ENCODE results near the gene RFXAP. TPM values are rescaled to one million over a fixed set of nuclear protein-coding genes. Genes with fewer than 3 reads are reported as not detected.

The RFXAP gene
- polyA plus RNA-seq, 3 donors, result 1.1 to 3.3 (median 1.8) TPM

GRCh38 chr13:36789061-36789460 lies 30.0 kb upstream of the RFXAP start:
- H3K36me3 ChIP-seq (replicated peaks in 1 of 2; ENCODE audit: control insufficient read depth in 1 of 2, insufficient read depth in 2 of 2, low read length in 2 of 2), result no peaks in the 10 kb centered on the region
- WGBS (ENCODE audit: insufficient coverage), result no CpG with 5 or more reads among the region's 3 CpGs

GRCh38 chr13:36789730-36790129 lies 29.3 kb upstream of the RFXAP start:
- Histone ChIP-seq H3K4me1 (ENCODE audit: control insufficient read depth in 1 of 2, insufficient read depth in 2 of 2, low read length in 2 of 2) (no peaks in the 10 kb centered on the region), H3K79me2 (ENCODE audit: insufficient read depth, low read length) (no peaks in the 10 kb centered on the region), H3K4me2 (replicated peaks; ENCODE audit: extremely low read depth, low read length, poor library complexity, severe bottlenecking) (no peak overlapping the region), H3K9me3 (replicated peaks in 1 of 2; ENCODE audit: control insufficient read depth in 1 of 2, insufficient read depth in 1 of 2, low read length in 2 of 2) (no peaks in the 10 kb centered on the region), H2AFZ (ENCODE audit: insufficient read depth, low read depth, low read length, poor library complexity, severe bottlenecking) (no peak overlapping the region), H3K27ac (ENCODE audit: low read depth in 1 of 2, low read length in 2 of 2) (no peak overlapping the region), H3K36me3 (replicated peaks in 1 of 2; ENCODE audit: control insufficient read depth in 1 of 2, insufficient read depth in 2 of 2, low read length in 2 of 2) (no peaks in the 10 kb centered on the region), H3K27me3 (ENCODE audit: control insufficient read depth in 2 of 2, insufficient read depth in 2 of 2, low read length in 2 of 2) (no peaks in the 10 kb centered on the region), H4K20me1 (ENCODE audit: insufficient read depth, low read length) (no peaks in the 10 kb centered on the region), H3K4me3 (replicated peaks in 1 of 3; ENCODE audit: low read depth in 2 of 3, low read length in 3 of 3) (no peak overlapping the region), H3K9ac (ENCODE audit: insufficient read depth, low read length, poor library complexity, severe bottlenecking) (no peak overlapping the region)
- Mint-ChIP-seq H3K27me3 (ENCODE audit: low read depth in 3 of 3) (peaks cover 0 to 3% (median 2%) of the 10 kb centered on the region in 3 donors), H3K36me3 (no peaks in the 10 kb centered on the region), H3K9me3 (peaks cover 0 to 9% (median 2%) of the 10 kb centered on the region in 7 donors), H3K27ac (no peak overlapping the region), H3K4me3 (no peak overlapping the region), H3K4me1 (peaks cover 3% of the 10 kb centered on the region)
- 94% methylated on average over 2 of the region's 4 CpGs for WGBS (ENCODE audit: insufficient coverage)
- intact Hi-C loops (cut with micrococcal nuclease), result no loop called here
- TF ChIP-seq, protein P1, sequence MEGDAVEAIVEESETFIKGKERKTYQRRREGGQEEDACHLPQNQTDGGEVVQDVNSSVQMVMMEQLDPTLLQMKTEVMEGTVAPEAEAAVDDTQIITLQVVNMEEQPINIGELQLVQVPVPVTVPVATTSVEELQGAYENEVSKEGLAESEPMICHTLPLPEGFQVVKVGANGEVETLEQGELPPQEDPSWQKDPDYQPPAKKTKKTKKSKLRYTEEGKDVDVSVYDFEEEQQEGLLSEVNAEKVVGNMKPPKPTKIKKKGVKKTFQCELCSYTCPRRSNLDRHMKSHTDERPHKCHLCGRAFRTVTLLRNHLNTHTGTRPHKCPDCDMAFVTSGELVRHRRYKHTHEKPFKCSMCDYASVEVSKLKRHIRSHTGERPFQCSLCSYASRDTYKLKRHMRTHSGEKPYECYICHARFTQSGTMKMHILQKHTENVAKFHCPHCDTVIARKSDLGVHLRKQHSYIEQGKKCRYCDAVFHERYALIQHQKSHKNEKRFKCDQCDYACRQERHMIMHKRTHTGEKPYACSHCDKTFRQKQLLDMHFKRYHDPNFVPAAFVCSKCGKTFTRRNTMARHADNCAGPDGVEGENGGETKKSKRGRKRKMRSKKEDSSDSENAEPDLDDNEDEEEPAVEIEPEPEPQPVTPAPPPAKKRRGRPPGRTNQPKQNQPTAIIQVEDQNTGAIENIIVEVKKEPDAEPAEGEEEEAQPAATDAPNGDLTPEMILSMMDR (IDR thresholded peaks at IDR 0.05), result no peak
- DNase-seq, result no peak

More at GRCh38 chr13:36789061-36789460, 30.0 kb upstream of the RFXAP start:
- H3K36me3 Mint-ChIP-seq, result no peaks in the 10 kb centered on the region
- H3K4me1 ChIP-seq (ENCODE audit: control insufficient read depth in 1 of 2, insufficient read depth in 2 of 2, low read length in 2 of 2), result no peaks in the 10 kb centered on the region
- H3K4me1 Mint-ChIP-seq, result peaks cover 3% of the 10 kb centered on the region
- intact Hi-C loops (cut with micrococcal nuclease), result no loop called here
- no peak overlapping the region for H3K4me3 Mint-ChIP-seq
- H3K9ac ChIP-seq (ENCODE audit: insufficient read depth, low read length, poor library complexity, severe bottlenecking), result no peak overlapping the region
- no peak overlapping the region for H3K27ac ChIP-seq (ENCODE audit: low read depth in 1 of 2, low read length in 2 of 2)
- H3K9me3 ChIP-seq (replicated peaks in 1 of 2; ENCODE audit: control insufficient read depth in 1 of 2, insufficient read depth in 1 of 2, low read length in 2 of 2), result no peaks in the 10 kb centered on the region
- peaks cover 0 to 2% (median 0%) of the 10 kb centered on the region in 3 donors for H3K27me3 Mint-ChIP-seq (ENCODE audit: low read depth in 3 of 3)
- H3K27me3 ChIP-seq (ENCODE audit: control insufficient read depth in 2 of 2, insufficient read depth in 2 of 2, low read length in 2 of 2), result no peaks in the 10 kb centered on the region
- H3K27ac Mint-ChIP-seq, result no peak overlapping the region
- no peak overlapping the region for H2AFZ ChIP-seq (ENCODE audit: insufficient read depth, low read depth, low read length, poor library complexity, severe bottlenecking)
- TF ChIP-seq, protein P1 (IDR thresholded peaks at IDR 0.05), result no peak
- H3K4me2 ChIP-seq (replicated peaks; ENCODE audit: extremely low read depth, low read length, poor library complexity, severe bottlenecking), result no peak overlapping the region
- H3K4me3 ChIP-seq (replicated peaks in 1 of 3; ENCODE audit: low read depth in 2 of 3, low read length in 3 of 3), result no peak overlapping the region
- H3K9me3 Mint-ChIP-seq, result peaks cover 0 to 9% (median 2%) of the 10 kb centered on the region in 7 donors
- no peaks in the 10 kb centered on the region for H3K79me2 ChIP-seq (ENCODE audit: insufficient read depth, low read length)
- no peak for DNase-seq
- no peaks in the 10 kb centered on the region for H4K20me1 ChIP-seq (ENCODE audit: insufficient read depth, low read length)
